Peyer's patch (tissue), 4 donors: ENCODE data around the gene OR6K6. TPM values are rescaled to one million over a fixed set of nuclear protein-coding genes. Genes with fewer than 3 reads are reported as not detected.
A peak's percentile ranks its signal among the peaks of the same experiment; 100 is the strongest.

Experiments used
- DNase-seq, 3 donors: peaks; one replicate each; pipeline ENCODE4 v3.0.0-alpha.2; 2017 to 2019
- H3K27ac ChIP-seq, 4 donors: fragments of 200-600 bp; sonication (generic); one replicate each; pipeline ENCODE4 v1.5.1; 2016 to 2019
- H3K27me3 ChIP-seq, 2 donors: fragments of 200-600 bp; sonication (generic); one replicate each; pipeline ENCODE4 v1.5.1; 2019
- H3K36me3 ChIP-seq, 3 donors: fragments of 200-600 bp; sonication (generic); one replicate each; pipeline ENCODE4 v1.5.1; 2016 to 2019
- H3K4me1 ChIP-seq, 4 donors: fragments of 200-600 bp; sonication (generic); one replicate each; pipeline ENCODE4 v1.5.1; 2016 to 2019
- H3K4me3 ChIP-seq, 4 donors: fragments of 200-600 bp; sonication (generic); 1 replicate in 3 of 4; 2 replicates in 1 of 4; pipeline ENCODE4 v1.5.1; 2016 to 2019; ENCODE audit warnings: mild to moderate bottlenecking in 1 of 4
- H3K9me3 ChIP-seq, 4 donors: fragments of 200-600 bp; sonication (generic); one replicate each; pipeline ENCODE4 v1.5.1; 2016 to 2019; ENCODE audit warnings: mild to moderate bottlenecking in 1 of 4
- CTCF ChIP-seq, 6 experiments: fragments of 450-650 bp in 4 of 6; fragments of 200-600 bp in 2 of 6; sonication (generic) in 1 of 6; IDR thresholded peaks; one replicate each; pipeline ENCODE4 v1.5.1; 2017 to 2019; ENCODE audit warnings: antibody characterized with exemption in 6 of 6, mild to moderate bottlenecking in 3 of 6, moderate library complexity in 1 of 6
- POLR2A ChIP-seq, 2 donors: fragments of 450-650 bp; IDR thresholded peaks; one replicate each; pipeline ENCODE4 v1.5.1; 2017; ENCODE audit warnings: antibody characterized with exemption in 2 of 2, mild to moderate bottlenecking in 2 of 2, moderate library complexity in 2 of 2
- total RNA-seq, 4 donors: library from RNA; depleted of rRNA; stranded (reverse); fragments of >200 nt; gene quantifications; one replicate each; pipeline ENCODE4 v1.1.0, GENCODE V29; 2016

OR6K6 gene
- total RNA-seq, 4 donors from 2014 or later = not detected

GRCh38 chr1:158781104-158781503, 26.6 kb downstream of the OR6K6 start, which contains the start of gene OR6N2:
Gene OR6N2, minus strand, starts transcription at chr1:158781204. Its CDS starts 3,569 bp downstream, at chr1:158777635.
- no peak for DNase-seq
- Histone ChIP-seq H3K9me3 (no peaks in the 10 kb centered on the region), H3K4me1 (no peaks in the 10 kb centered on the region), H3K27me3 (no peaks in the 10 kb centered on the region), H3K4me3 (no peak within 1 kb of the TSS), H3K36me3 (no peaks in the 10 kb centered on the region), H3K27ac (no peak within 1 kb of the TSS)
- TF ChIP-seq POLR2A (IDR thresholded peaks at IDR 0.05) (no peak), CTCF (IDR thresholded peaks at IDR 0.05) (no peak)

- DNase-seq = peak in 1 of 3 donors; percentile 54
- Histone ChIP-seq H3K27me3 (no peaks in the 10 kb centered on the region), H3K9me3 (no peaks in the 10 kb centered on the region), H3K4me3 (no peak overlapping the region), H3K36me3 (no peaks in the 10 kb centered on the region), H3K27ac (no peak overlapping the region), H3K4me1 (no peaks in the 10 kb centered on the region)
- TF ChIP-seq CTCF (IDR thresholded peaks at IDR 0.05) = peak in 5 of 6 experiments; percentile 9 to 28 (median 18)
- TF ChIP-seq POLR2A (IDR thresholded peaks at IDR 0.05) = no peak
Measured at GRCh38 chr1:158793604-158794003, 39.1 kb downstream of the OR6K6 start.

- H3K27ac ChIP-seq = no peak overlapping the region
- no peaks in the 10 kb centered on the region for H3K4me1 ChIP-seq
- TF ChIP-seq CTCF (IDR thresholded peaks at IDR 0.05) (no peak), POLR2A (IDR thresholded peaks at IDR 0.05) (no peak)
- no peaks in the 10 kb centered on the region for H3K9me3 ChIP-seq
- no peaks in the 10 kb centered on the region for H3K36me3 ChIP-seq
- H3K4me3 ChIP-seq = no peak overlapping the region
- no peaks in the 10 kb centered on the region for H3K27me3 ChIP-seq
- DNase-seq = no peak
Measured at GRCh38 chr1:158794247-158794646, 39.7 kb downstream of the OR6K6 start.

GRCh38 chr1:158798531-158798930, 44.0 kb downstream of the OR6K6 start:
- no peak for DNase-seq
- TF ChIP-seq POLR2A (IDR thresholded peaks at IDR 0.05) (no peak), CTCF (IDR thresholded peaks at IDR 0.05) (peak in 1 of 6 experiments; percentile 1)
- Histone ChIP-seq H3K4me1 (no peaks in the 10 kb centered on the region), H3K27me3 (no peaks in the 10 kb centered on the region), H3K27ac (no peak overlapping the region), H3K9me3 (no peaks in the 10 kb centered on the region), H3K4me3 (no peak overlapping the region), H3K36me3 (no peaks in the 10 kb centered on the region)

GRCh38 chr1:158799689-158800088, 45.2 kb downstream of the OR6K6 start:
- Histone ChIP-seq H3K27ac (no peak overlapping the region), H3K36me3 (no peaks in the 10 kb centered on the region), H3K4me3 (no peak overlapping the region), H3K9me3 (no peaks in the 10 kb centered on the region), H3K27me3 (no peaks in the 10 kb centered on the region), H3K4me1 (no peaks in the 10 kb centered on the region)
- DNase-seq = no peak
- TF ChIP-seq CTCF (IDR thresholded peaks at IDR 0.05) (no peak), POLR2A (IDR thresholded peaks at IDR 0.05) (no peak)

GRCh38 chr1:158800526-158800925, 46.0 kb downstream of the OR6K6 start:
- Histone ChIP-seq H3K27me3 (no peaks in the 10 kb centered on the region), H3K27ac (no peak overlapping the region), H3K9me3 (no peaks in the 10 kb centered on the region), H3K4me1 (no peaks in the 10 kb centered on the region), H3K36me3 (no peaks in the 10 kb centered on the region), H3K4me3 (no peak overlapping the region)
- DNase-seq = no peak
- TF ChIP-seq CTCF (IDR thresholded peaks at IDR 0.05) = no peak
- no peak for TF ChIP-seq POLR2A (IDR thresholded peaks at IDR 0.05)
